GM19035 (cell line): Measurements from ENCODE around the gene PRRT1.
A peak's percentile ranks its signal among the peaks of the same experiment; 100 is the strongest.
"Not testable (repeated sequence)": the region's sequence is repeated elsewhere in the genome, so short reads cannot be mapped to it uniquely, and the experiment has no call there.

Source experiments
- ATAC-seq: cut with Tn5 transposase; IDR thresholded peaks from one replicate; pipeline ENCODE4 v1.9.1; 2021; ENCODE audit not compliant: unreplicated experiment

Gene PRRT1

DNA sequence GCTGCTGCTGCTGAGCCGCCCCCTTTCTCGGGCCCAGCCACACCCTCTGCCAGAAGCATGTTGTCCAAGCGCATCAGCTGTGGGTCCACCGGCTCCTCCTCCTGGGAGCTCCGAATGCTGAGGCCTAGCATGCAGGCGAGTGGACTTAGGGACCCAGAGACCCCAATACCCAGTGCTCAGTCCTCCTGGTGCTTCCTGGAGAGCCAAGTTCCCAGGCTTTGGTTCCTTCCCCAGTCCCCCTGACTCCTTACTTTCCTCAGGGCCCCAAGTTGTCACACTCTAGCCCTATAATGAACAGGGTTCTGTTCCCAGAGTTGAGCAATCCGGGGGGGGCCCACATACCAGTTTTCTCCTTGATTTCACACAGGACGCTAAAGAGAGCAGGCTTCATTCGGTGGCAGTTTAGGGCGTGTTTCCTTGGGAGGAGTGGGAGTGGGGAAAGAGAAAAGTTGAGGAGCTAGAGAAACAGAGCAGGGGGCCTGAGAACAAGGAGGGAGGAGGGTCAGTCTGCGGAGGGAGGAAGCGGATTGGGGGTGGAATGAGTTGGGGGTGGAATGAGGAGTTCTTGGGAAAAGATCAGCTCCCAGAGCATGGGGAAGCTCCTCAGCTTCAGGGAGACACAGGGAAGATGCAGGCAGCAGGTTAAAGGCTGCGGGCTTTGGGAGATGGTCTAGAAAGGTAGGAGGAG, 36.8 kb upstream of the PRRT1 start:
- no peak for ATAC-seq

DNA sequence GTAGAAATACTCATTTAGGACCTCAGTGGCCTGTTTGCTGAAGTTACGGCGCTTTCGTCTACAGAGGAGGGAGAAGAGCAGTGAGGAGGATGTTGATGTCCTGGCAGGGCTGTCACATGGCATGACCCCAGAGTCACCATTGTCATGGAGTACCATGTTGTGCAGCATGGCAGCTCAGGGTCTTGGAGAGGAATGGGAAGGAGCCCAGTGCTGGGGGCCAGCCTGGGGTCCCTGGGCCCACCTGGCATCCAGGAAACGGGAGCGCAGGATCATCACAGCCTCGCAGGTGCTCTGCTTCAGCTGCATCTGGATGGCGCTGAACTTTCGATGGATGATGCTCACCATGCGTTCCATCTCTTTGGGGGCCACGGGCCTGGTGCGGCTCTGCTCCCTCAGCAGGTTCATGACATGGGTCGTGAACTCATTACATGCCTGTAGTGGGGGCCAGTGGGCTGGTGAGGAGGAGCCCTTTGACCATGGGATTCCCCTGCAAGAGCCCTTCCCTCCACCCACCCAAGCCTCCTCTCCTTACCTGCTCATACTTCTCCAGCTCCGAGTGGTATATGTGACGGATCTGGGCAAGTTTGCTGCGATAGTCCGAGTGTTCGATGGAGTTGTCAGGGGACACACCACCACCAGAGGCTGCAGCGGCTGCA, 36.1 kb upstream of the PRRT1 start:
- not testable (repeated sequence) for ATAC-seq

DNA sequence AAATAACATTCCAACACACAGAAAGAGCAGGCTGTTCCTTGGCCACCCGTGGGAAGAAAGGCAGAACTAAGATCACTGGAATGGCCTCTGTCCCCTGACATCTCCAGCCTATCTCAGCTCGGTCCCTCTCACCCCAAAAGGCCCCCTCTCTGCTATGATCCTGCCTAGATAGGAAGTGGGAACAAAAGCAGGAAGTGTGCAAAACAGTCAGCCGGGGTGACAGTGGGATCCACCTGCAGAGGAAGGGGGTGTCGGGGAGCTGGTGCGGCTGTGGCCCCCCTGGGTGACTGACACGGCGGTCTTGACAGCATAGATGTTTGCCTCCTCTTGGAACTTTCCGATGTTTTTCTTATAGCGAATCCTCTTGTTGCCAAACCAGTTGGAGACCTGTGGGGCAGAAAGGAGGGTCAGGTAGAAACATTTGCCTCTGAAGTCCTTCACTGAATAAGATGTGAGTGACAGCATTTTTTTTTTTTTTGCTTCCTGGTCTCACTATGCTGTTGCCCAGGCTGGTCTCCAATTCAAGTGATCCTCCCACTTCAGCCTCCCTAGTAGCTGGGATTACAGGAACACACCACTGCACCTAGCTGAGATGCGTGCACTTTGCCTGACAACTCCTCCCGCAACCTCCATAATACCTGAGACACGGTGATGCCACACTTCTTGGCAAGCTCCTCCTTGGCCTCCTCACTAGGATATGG, 35.4 kb upstream of the PRRT1 start:
- no peak for ATAC-seq

DNA sequence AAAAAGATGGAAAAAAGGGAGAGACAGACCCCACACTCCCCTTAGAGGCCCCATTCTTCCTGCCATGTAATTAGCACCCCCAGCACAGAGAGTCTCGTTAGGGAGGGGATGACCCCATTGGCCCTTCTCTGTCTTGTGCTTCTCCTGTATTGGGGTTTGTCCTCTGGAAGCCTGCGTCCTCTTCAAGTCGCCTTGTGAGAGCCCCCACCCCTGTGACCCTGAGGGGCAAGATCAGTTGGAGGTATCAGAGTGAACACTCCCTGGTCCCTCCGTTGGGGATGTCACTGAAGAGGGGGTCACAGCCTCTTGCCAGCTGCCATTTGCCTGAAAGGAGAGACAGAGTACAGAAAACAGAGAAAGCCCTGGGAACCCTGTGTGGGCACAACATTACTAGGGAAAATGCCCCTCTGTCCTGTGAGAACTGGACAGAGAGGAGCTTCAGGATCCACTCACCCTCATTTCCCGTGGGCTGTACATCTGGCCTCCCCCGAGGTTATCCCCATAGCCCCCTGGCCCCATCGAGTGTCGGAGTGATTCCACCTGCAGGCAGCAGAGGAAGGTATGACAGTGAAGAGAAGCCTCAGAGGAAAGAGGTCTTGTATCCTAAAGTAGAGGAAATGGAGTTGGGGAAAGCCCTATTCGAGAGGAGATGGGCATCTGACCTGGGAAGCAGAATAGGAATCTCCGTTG, 34.6 kb upstream of the PRRT1 start:
- ATAC-seq: not testable (repeated sequence)

DNA sequence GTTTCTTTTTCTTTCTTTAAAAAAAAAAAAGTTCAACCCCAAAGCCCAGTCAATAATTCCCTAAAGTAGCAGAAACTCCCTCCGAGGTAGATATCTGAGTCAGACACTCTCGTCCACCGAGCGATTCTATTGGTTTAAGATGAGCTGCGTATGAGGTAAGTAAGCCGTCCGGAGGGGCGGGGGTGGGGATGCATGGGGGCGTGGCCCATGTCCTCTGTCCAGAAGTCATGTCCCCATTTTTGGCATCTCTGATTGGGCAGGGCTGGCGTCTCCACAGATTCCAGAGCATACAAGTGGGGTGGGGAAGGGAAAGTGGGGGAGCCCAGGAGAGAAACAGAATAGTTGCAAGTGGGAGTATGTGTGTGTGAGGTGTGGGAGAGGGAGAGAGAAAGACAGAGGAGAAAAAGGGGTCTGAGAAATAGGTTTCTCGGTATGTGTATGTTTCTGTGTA, 34.0 kb upstream of the PRRT1 start:
- not testable (repeated sequence) for ATAC-seq

DNA sequence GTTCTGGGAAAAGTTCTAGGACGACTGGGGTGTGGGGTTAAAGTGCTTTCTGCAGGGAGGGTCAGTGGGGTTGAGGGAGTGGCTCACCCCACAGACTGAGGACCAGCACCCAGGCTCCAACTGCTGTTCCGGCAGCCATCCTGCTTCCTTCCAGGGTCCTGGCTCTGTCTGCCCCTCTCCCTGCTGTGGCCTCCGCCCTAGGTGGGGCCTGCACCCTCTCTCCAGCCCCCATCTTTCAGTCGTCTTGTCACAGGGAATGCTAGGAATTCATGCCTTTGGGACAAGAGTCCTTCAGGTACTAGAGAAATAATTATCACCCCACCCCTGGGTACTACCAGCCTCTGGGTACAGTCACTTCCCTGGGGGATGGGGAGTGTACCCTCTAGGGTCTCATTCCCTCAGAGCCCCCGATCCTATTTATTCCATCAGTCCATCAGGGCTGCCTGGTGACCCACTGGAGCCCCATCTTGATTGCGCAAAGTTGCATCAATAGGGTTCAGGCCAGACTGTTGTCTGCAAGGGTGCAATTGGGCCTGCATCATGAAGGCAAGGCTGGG, 32.4 kb upstream of the PRRT1 start, which contains the start of gene AGER:
TSS of gene AGER (minus strand) at position 170 of the 557 bp plus-strand sequence. CDS start at position 139, 31 bp downstream.
- no peak for ATAC-seq

DNA sequence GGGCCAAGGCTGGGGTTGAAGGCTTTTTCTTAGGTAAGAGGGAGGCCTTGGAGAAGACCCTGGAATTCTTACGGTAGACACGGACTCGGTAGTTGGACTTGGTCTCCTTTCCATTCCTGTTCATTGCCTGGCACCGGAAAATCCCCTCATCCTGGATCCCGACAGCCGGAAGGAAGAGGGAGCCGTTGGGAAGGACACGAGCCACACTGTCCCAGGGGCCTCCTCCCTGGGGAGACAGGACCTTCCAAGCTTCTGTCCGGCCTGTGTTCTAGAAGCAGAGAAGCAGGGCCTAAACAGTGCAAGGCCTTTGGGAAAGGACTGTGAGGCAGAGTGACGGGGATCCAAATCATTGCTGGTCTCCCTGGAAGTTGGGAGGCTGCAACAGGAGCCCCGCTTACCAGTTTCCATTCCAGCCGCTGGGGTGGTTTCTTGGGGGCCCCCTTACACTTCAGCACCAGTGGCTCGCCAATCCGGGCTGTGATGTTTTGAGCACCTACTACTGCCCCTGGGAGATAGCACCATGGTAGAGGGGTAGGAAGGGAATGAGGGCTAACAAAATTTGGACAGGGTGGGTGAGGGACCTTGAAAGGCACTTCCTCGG, 31.8 kb upstream of the PRRT1 start:
- ATAC-seq: no peak

DNA sequence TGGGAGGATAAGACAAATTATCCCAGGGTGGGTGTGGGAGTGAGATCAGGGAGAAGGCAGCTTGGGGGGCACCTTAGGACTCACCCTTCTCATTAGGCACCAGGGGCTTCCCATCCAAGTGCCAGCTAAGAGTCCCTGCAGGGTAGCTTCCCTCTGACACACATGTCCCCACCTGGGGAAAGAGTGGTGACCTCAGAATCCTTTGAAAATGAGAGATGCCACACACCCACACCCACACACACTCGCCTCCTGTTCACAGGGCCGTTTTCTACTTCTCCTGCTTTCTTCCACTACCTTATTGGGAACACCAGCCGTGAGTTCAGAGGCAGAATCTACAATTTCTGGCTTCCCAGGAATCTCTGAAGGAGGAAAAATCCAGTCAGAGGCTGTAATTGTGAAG, 31.3 kb upstream of the PRRT1 start:
- ATAC-seq: no peak

DNA sequence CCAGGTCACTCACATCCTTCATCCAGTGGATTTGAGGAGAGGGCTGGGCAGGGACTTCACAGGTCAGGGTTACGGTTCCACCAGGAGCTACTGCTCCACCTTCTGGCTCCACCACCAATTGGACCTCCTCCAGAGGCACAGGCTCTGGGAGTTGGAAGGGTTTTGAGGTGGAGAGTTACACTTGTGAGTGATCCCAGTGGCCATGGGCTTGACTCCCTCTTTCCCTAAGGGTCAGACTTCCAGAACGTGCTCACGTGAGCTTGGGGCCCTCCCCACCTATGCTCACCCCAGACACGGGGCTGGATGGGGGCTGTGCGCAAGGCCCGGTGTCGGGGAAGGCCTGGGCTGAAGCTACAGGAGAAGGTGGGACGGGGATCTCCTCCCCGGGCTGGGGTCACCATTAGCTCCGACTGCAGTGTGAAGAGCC, 30.8 kb upstream of the PRRT1 start:
- no peak for ATAC-seq

DNA sequence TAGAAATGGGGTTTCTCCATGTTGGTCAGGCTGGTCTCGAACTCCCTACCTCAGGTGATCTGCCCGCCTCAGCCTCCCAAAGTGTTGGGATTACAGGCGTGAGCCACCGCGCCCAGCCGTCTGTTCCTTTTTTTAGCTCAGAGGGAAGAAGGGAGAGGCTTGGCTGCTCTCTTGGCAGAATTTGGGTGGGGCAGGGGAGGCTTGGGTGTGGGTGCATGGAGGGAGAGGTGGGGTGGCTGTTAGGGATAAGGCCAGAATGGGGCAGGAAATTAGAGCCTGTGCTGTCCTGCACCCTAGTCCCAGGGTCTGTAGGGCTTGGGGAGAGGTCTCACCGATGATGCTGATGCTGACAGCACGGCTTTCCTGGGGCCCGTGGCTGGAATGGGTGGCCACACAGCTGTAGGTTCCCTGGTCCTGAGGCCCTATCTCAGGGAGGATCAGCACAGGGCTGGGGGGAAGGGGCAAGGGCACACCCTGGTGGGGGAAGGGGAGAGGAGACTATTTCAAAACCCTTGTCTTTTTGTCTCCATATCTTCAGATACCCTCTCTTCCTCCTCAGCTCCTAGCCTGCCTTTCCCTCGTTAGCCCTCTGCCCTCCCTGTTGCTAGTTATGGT, 30.3 kb upstream of the PRRT1 start:
- ATAC-seq: no peak

DNA sequence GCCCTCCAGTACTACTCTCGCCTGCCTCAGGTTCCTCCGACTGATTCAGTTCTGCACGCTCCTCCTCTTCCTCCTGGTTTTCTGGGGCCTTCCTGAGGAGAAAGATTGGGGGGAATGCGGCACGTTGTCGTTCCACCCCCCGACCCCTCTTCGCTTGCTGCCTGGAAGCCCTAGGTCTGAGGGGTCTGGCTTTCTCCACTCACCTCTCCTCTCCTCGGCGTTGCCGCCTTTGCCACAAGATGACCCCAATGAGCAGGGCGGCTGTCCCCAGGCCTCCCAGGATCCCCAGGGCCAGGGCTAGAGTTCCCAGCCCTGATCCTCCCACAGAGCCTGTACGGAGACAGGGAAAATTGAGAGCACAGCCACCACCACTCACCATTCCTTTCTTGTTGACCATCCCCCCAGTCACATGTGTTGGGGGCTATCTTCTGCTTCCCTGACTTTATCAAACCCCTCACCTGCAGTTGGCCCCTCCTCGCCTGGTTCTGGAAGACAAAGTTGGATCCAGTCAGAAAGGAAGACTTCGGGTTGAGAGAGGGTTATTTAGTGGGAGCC, 29.5 kb upstream of the PRRT1 start:
- no peak for ATAC-seq

DNA sequence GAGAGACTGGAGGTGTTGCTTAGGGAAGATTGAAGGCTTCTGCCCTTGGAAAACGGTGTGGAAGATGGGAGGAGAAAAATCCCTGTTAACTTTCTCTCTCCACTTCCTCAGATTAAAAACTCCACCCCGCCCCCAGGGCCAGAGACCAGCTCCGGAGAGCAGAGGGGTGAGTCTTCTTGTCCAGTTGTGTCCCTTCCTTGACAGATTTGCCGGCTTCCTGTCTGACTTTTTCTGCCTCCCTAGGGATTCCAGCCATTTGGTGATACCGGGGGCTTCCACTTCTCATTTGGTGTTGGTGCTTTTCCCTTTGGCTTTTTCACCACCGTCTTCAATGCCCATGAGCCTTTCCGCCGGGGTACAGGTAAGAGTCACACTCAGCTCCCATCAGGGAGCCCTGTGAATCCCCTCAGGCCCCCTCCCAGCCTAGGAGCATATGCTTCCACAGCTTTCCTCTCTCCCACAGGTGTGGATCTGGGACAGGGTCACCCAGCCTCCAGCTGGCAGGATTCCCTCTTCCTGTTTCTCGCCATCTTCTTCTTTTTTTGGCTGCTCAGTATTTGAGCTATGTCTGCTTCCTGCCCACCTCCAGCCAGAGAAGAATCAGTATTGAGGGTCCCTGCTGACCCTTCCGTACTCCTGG, 28.1 kb upstream of the PRRT1 start:
- no peak for ATAC-seq

DNA sequence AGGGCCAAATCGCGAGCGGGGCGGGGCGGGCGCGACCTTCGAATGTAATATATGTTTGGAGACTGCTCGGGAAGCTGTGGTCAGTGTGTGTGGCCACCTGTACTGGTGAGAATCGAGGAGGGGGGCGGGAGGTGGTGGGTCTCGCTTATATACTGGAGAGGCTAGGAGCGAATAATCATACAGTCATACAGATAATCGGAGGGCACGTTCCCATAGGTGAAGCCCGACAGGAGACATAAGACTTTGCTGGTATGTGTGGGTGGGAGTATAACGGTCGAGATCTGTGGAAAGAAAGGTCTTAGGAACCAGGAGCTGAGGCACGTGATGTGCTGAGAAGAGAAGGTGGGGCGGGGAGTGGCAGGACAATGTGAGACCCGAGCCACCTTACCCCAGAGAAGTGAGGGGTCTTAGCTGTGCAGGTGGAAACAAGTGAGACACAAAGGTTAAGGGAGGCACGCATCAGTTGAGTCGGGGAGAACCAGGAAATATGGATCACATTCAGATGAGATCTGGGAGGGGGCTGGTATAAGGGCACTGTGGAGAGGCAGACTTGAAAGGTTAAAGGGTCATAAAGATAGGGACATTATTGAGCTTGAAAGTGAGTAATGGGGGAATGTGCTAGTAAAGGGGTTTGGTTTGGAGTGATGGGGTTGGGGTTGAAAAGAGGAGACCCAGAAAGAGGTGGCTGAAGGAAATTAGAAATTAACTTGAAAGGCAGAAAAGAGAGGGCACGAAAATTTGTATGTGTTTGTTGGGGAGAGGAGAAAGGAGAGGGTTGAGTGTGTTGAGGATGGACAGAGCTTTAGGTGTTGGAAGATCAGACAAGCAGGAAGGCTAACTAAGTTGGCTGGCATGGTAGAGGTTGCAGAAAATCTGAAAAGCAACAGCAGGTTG, 27.1 kb upstream of the PRRT1 start:
- no peak for ATAC-seq

DNA sequence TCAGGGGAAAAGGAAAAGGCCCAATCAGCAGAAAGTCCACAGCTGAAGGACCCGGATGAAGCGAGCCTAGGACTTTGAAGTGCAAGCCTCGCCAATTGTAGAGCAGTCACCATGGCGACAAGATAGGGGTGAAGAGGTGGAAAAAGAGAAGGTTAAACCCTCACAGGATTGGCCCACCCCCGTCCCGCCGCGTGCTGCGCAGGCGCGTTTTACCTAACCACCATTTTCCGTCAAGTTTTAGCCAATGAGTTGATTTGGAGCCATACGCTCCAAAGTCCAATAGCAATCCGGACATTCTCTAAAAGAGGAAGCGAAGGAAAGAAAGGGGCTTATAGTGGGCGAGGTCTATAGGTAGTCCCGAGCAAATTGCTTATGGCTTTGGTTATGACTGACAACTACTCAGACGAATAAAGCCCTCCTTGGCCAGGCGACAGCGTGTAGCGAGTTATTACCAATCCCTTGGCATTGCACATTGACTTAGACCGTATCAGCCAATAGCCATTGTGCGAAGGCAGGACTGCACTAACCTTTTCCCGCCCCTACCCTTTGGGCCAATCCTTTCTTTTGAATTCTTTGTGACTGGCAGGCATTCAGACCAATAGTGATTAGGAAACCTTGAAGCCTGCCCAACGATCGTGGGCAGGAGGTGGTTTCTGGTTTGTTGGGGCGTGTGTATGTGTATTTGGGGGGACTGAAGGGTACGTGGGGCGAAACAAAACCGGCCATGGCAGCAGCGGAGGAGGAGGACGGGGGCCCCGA, 26.2 kb upstream of the PRRT1 start, which contains the start of gene RNF5:
TSS of gene RNF5 (plus strand) at position 618 of the 759 bp plus-strand sequence. CDS start at position 725, 107 bp downstream.
- ATAC-seq: peak; percentile 78

DNA sequence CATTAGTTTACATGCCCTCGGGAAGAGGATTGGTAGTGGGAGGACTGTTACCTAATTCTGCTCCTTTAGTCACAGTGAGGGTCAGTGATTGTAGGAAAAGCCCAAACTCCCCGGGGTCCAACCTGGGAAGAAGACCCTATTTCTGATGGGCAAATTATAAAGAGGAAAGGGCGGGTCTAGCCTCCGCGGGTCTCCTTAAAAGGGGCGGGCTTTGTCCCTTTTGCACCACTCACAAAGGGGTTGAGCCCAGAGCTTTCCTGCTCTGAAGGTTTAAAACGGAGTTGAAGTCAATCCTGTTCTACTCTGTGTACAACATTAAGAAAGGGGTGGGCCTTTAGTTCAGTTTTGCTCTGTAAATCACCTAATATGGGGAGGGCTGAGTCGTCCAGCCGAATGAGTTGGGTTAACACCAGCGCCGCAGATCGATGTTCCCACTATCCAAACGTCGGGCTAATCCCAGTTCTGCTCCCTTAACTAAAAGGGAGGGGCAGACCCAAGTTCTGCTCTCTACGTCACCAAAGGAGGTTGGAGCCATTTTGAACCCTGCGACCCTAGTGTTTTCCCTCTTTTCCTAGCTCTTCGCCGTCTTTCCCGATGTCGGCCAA, 25.5 kb upstream of the PRRT1 start:
- peak; percentile 0 for ATAC-seq

DNA sequence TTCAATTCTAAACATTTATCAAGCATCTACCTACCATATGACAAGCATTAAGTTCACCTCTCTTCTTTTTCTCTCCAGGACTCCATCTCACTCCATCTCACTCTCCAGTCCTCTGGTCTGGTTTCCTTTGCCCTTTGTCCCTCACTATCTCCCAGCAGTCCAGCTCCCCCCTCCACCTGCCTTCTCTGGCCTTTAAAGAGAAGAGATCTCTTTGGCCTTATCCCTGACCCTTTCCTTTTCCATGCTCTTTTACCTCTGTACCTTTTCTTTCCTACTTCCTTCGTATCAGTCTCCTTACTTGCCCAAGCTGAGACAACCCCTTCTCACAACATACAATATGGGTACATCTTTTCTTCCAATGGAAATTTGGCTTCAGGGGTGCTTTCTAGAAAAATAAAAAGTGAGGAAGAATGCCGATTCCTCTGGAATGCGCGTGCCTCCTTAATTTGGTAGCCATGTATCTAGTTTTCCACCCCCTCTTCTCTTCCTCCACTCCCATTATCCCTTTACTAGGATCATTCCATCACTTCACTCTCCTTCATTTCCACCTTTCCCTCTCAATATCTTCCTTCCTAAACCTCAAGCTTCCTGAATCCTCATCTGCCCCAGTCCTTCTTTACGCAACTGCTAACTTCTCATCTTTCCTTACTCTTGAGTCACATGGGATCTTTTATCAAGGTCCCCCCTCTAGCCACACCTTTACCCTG, 24.9 kb upstream of the PRRT1 start:
- ATAC-seq: no peak
